Measurements from ENCODE around the gene DIAPH2.

DIAPH2 gene

DNA sequence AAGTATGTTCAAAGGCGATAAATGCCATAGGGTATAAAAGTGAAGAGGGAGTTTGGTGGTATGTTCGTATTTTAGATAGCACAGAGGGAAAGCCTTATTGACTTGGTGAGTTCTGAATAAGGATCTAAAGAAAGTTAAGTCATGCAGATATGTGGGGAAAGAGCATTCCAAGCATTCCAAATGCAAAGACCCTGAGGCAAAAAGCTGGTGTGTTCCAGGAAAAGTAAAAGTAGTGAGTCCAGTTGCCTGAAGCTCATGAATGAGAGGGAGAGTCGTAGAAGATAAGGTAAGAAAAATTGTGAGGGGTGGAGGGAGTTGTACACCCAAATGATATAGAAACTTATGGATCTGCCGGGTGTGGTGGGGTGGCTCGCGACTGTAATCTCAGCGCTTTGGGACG lies 625.7 kb downstream of the DIAPH2 start:
- DNase-seq, result no peak
- no peak overlapping the region for H3K27ac Mint-ChIP-seq
- H3K36me3 Mint-ChIP-seq (ENCODE audit: insufficient read depth), result peaks cover 3% of the 10 kb centered on the region

DNA sequence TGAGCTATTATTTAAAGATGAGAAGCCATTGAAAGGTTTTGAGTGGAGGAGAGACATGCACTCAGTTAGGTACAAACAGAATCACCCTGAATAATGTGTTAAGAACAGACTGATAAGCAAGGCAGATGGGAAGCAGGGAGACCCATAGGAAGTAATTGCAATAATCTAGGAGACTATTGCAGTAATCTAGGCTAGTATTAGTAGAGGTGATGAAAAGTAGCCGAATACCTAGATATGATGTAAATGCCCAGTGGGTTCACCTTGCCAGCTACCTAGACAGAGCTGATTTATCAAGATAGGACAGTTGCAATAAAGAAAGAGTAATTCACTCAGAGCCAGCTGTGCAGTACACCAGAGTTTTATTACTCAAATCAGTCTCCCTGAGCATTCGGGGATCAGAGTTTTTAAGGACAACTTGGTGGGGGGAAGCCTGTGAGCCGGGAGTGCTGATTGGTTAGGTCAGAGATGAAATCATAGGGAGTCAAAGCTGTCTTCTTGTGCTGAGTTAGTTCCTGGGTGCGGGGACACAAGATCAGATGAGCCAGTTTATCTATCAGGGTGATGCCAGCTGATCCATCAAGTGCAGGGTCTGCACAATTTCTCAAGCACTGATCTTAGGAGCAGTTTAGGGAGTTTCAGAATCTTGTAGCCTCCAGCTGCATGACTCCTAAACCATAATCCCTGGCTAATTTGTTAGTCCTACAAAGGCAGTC lies 626.6 kb downstream of the DIAPH2 start:
- ATAC-seq (replicated peaks), result no peak
- no peaks in the 10 kb centered on the region for H3K9me3 Mint-ChIP-seq
- no peak overlapping the region for H3K4me3 Mint-ChIP-seq
- peaks cover 3% of the 10 kb centered on the region for H3K36me3 Mint-ChIP-seq (ENCODE audit: insufficient read depth)
- DNase-seq, result no peak
- no peak overlapping the region for H3K27ac Mint-ChIP-seq
- no peaks in the 10 kb centered on the region for H3K27me3 Mint-ChIP-seq
- no peaks in the 10 kb centered on the region for H3K4me1 Mint-ChIP-seq (ENCODE audit: low read depth in 2 of 2)

More for the DNA sequence above, 625.7 kb downstream of the DIAPH2 start:
- Mint-ChIP-seq H3K4me1 (ENCODE audit: low read depth in 2 of 2) (no peaks in the 10 kb centered on the region), H3K4me3 (no peak overlapping the region), H3K27me3 (no peaks in the 10 kb centered on the region), H3K9me3 (no peaks in the 10 kb centered on the region)
- ATAC-seq (replicated peaks), result no peak

DNA sequence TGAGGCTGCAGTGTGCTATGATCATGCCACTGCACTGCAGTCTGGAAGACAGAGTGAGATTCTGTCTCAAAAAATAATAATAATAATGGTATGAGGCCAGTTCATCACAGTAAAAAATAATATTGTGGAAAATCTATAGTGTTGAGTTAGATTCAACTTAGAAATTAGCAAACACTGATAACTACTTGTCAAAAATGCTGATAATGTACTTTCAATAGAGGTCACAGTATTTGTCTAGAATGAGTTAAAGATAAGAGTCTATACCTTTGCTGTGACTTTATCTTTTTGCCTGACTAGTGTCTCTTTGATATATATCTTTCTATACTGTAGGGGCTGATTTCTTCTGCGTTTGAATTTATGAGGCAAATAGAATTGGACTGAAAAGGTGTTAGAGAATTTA lies 629.7 kb downstream of the DIAPH2 start:
- H3K4me1 Mint-ChIP-seq (ENCODE audit: low read depth in 2 of 2), result no peaks in the 10 kb centered on the region
- no peaks in the 10 kb centered on the region for H3K27me3 Mint-ChIP-seq
- H3K27ac Mint-ChIP-seq, result no peak overlapping the region
- ATAC-seq (replicated peaks) (no peak), DNase-seq (no peak)
- H3K4me3 Mint-ChIP-seq, result no peak overlapping the region
- H3K9me3 Mint-ChIP-seq, result no peaks in the 10 kb centered on the region
- no peaks in the 10 kb centered on the region for H3K36me3 Mint-ChIP-seq (ENCODE audit: insufficient read depth)

- Mint-ChIP-seq H3K27me3 (no peaks in the 10 kb centered on the region), H3K4me1 (ENCODE audit: low read depth in 2 of 2) (no peaks in the 10 kb centered on the region), H3K4me3 (no peak overlapping the region), H3K27ac (no peak overlapping the region), H3K36me3 (ENCODE audit: insufficient read depth) (peaks cover 3% of the 10 kb centered on the region), H3K9me3 (no peaks in the 10 kb centered on the region)
- no peak for DNase-seq
- no peak for ATAC-seq (replicated peaks)
These were observed 631.3 kb downstream of the DIAPH2 start for GRCh38 chrX:97315939-97316338.

- no peaks in the 10 kb centered on the region for H3K27me3 Mint-ChIP-seq
- DNase-seq, result no peak
- peaks cover 3% of the 10 kb centered on the region for H3K36me3 Mint-ChIP-seq (ENCODE audit: insufficient read depth)
- no peaks in the 10 kb centered on the region for H3K9me3 Mint-ChIP-seq
- ATAC-seq (replicated peaks), result no peak
- H3K4me3 Mint-ChIP-seq, result no peak overlapping the region
- no peaks in the 10 kb centered on the region for H3K4me1 Mint-ChIP-seq (ENCODE audit: low read depth in 2 of 2)
- H3K27ac Mint-ChIP-seq, result no peak overlapping the region
These were observed 635.7 kb downstream of the DIAPH2 start for GRCh38 chrX:97320305-97320704.

GRCh38 chrX:97322401-97322800 lies 637.8 kb downstream of the DIAPH2 start:
- no peak overlapping the region for H3K4me3 Mint-ChIP-seq
- H3K27ac Mint-ChIP-seq, result no peak overlapping the region
- H3K4me1 Mint-ChIP-seq (ENCODE audit: low read depth in 2 of 2), result no peaks in the 10 kb centered on the region
- DNase-seq (no peak), ATAC-seq (replicated peaks) (no peak)
- peaks cover 3% of the 10 kb centered on the region for H3K36me3 Mint-ChIP-seq (ENCODE audit: insufficient read depth)
- H3K27me3 Mint-ChIP-seq, result no peaks in the 10 kb centered on the region
- H3K9me3 Mint-ChIP-seq, result no peaks in the 10 kb centered on the region

- no peaks in the 10 kb centered on the region for H3K9me3 Mint-ChIP-seq
These were observed 641.8 kb downstream of the DIAPH2 start for GRCh38 chrX:97326456-97326855.

GRCh38 chrX:97328853-97329390 lies 644.3 kb downstream of the DIAPH2 start:
- Mint-ChIP-seq H3K4me1 (ENCODE audit: low read depth in 2 of 2) (no peaks in the 10 kb centered on the region), H3K27ac (no peak overlapping the region), H3K9me3 (no peaks in the 10 kb centered on the region), H3K27me3 (no peaks in the 10 kb centered on the region), H3K4me3 (no peak overlapping the region), H3K36me3 (ENCODE audit: insufficient read depth) (no peaks in the 10 kb centered on the region)
- ATAC-seq (replicated peaks) (no peak), DNase-seq (no peak)

More at GRCh38 chrX:97326456-97326855, 641.8 kb downstream of the DIAPH2 start:
- DNase-seq (no peak), ATAC-seq (replicated peaks) (no peak)
- Mint-ChIP-seq H3K27me3 (no peaks in the 10 kb centered on the region), H3K27ac (no peak overlapping the region), H3K4me1 (ENCODE audit: low read depth in 2 of 2) (no peaks in the 10 kb centered on the region), H3K4me3 (no peak overlapping the region), H3K36me3 (ENCODE audit: insufficient read depth) (no peaks in the 10 kb centered on the region)

- H3K36me3 Mint-ChIP-seq (ENCODE audit: insufficient read depth), result no peaks in the 10 kb centered on the region
- DNase-seq (no peak), ATAC-seq (replicated peaks) (no peak)
- H3K9me3 Mint-ChIP-seq, result no peaks in the 10 kb centered on the region
- H3K27ac Mint-ChIP-seq, result no peak overlapping the region
- H3K4me1 Mint-ChIP-seq (ENCODE audit: low read depth in 2 of 2), result no peaks in the 10 kb centered on the region
- H3K27me3 Mint-ChIP-seq, result no peaks in the 10 kb centered on the region
- H3K4me3 Mint-ChIP-seq, result no peak overlapping the region
These were observed 645.5 kb downstream of the DIAPH2 start for GRCh38 chrX:97330151-97330550.

GRCh38 chrX:97332963-97333362 lies 648.3 kb downstream of the DIAPH2 start:
- Mint-ChIP-seq H3K27ac (no peak overlapping the region), H3K4me1 (ENCODE audit: low read depth in 2 of 2) (no peaks in the 10 kb centered on the region), H3K4me3 (no peak overlapping the region), H3K27me3 (no peaks in the 10 kb centered on the region), H3K36me3 (ENCODE audit: insufficient read depth) (no peaks in the 10 kb centered on the region), H3K9me3 (no peaks in the 10 kb centered on the region)
- DNase-seq (no peak), ATAC-seq (replicated peaks) (no peak)

- no peaks in the 10 kb centered on the region for H3K4me1 Mint-ChIP-seq (ENCODE audit: low read depth in 2 of 2)
- no peak overlapping the region for H3K4me3 Mint-ChIP-seq
- H3K9me3 Mint-ChIP-seq, result no peaks in the 10 kb centered on the region
- H3K27me3 Mint-ChIP-seq, result no peaks in the 10 kb centered on the region
- H3K27ac Mint-ChIP-seq, result no peak overlapping the region
- DNase-seq, result no peak
- H3K36me3 Mint-ChIP-seq (ENCODE audit: insufficient read depth), result no peaks in the 10 kb centered on the region
- ATAC-seq (replicated peaks), result no peak
These were observed 650.2 kb downstream of the DIAPH2 start for GRCh38 chrX:97334850-97335249.

DNA sequence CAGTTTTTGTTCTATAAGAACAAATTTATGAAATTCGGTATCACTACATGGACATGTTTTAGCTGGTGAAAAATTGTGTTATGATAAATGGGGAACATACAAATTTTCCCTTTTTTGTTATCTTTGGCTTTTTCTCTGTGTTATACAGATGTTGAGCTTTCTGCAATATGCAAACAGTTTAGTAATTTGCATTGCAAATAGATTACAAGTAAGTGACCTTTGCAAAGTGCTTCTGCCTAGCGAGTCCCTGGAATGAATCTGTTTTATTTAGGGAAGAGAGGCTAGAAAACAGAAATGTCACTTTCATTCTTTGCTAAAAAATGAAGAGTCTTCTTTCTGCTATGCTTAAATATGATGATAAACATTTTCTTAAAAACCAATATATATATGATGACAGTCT lies 660.1 kb downstream of the DIAPH2 start:
- H3K27me3 Mint-ChIP-seq, result no peaks in the 10 kb centered on the region
- no peak overlapping the region for H3K27ac Mint-ChIP-seq
- no peaks in the 10 kb centered on the region for H3K4me1 Mint-ChIP-seq (ENCODE audit: low read depth in 2 of 2)
- no peak for ATAC-seq (replicated peaks)
- DNase-seq, result no peak
- no peaks in the 10 kb centered on the region for H3K36me3 Mint-ChIP-seq (ENCODE audit: insufficient read depth)
- H3K4me3 Mint-ChIP-seq, result no peak overlapping the region
- no peaks in the 10 kb centered on the region for H3K9me3 Mint-ChIP-seq

DNA sequence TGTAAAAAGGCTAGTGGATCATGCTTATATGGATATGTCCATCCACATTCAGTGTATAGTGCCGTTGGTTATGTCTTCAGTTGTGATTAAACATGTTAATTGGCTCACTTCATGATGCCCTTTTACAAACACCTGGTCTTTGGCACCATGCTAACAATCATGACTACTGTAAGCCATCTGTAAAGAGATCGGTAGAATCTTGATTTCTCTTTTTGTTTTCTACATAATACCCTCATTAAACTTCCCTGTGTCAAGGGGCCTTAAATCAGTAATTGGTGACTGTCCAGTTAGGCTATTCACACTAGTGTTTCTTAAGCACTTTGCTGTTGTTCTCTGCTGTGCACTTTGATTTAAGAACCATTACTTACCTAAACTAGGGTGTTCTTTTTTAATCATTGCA lies 674.3 kb downstream of the DIAPH2 start:
- no peaks in the 10 kb centered on the region for H3K9me3 Mint-ChIP-seq
- H3K27ac Mint-ChIP-seq, result no peak overlapping the region
- ATAC-seq (replicated peaks), result no peak
- H3K4me3 Mint-ChIP-seq, result no peak overlapping the region
- H3K27me3 Mint-ChIP-seq, result no peaks in the 10 kb centered on the region
- peaks cover 3% of the 10 kb centered on the region for H3K36me3 Mint-ChIP-seq (ENCODE audit: insufficient read depth)
- DNase-seq, result no peak
- H3K4me1 Mint-ChIP-seq (ENCODE audit: low read depth in 2 of 2), result peaks cover 0 to 2% of the 10 kb centered on the region in 2 donors

DNA sequence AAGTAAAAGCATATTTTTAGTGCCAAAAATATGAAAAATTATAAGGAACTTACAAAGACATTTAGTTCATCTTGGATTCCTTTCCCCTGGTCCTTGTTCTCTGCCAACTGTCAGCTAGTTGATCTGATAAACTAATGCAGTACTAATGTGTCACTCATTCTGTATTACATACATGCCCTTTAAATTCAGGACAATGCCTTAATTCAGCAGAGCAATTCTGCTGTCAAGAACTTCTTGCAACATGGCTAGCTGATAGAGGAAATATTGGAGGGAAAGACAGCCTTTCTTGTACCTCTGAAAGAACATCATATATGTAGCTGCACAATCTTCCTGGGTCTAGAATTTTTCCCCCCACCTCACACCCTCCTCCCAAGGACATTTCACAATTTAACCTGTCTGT lies 679.2 kb downstream of the DIAPH2 start:
- no peak for ATAC-seq (replicated peaks)
- Mint-ChIP-seq H3K27me3 (no peaks in the 10 kb centered on the region), H3K4me1 (ENCODE audit: low read depth in 2 of 2) (no peaks in the 10 kb centered on the region), H3K36me3 (ENCODE audit: insufficient read depth) (no peaks in the 10 kb centered on the region), H3K9me3 (no peaks in the 10 kb centered on the region), H3K27ac (no peak overlapping the region), H3K4me3 (no peak overlapping the region)
- DNase-seq, result no peak

Measured in effector memory CD8-positive, alpha-beta T cell (primary cell).